Fibroblast of skin of left quadriceps (primary cell): ENCODE results near the gene CFLAR.
A peak's percentile ranks its signal among the peaks of the same experiment; 100 is the strongest.
"Not testable (repeated sequence)": the region's sequence is repeated elsewhere in the genome, so short reads cannot be mapped to it uniquely, and the experiment has no call there.

ENCODE experiments used
- DNase-seq, 2 experiments: peaks; one replicate each; pipeline ENCODE4 v3.0.0-alpha.2; 2013; ENCODE audit warnings: low read depth in 2 of 2

Gene CFLAR

DNA sequence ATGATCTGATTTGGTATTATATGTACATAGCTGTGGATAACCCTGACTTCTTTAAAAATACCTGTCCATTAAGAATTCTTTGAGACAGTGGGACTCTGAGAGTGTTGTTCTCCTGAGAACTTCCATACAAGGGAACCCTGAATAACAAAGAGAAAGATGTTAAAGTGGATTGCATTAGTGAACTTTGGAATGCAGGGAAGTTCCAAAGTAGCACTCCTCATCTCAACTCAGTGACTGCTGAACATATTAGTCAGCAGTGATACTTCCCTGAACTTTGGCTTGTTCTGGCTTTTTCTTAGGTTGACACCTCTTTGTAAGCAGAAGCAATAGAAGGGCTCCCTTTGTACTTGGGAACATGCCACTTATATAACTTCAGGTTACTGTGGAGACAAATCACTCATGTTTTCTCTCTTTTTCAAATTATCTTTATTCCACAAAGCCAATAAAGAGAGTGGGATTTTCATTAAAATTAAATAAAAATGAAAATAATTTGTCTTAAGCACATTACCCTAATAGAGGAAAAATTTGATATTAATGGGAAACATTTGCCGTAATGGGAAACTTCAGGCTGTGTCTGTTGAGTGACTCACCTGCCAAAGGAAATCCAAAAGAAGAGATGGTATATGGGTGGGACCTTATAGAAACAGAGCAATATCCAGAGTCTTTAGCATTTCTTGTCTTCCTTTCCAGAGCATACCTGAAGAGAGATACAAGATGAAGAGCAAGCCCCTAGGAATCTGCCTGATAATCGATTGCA, 33.3 kb downstream of the CFLAR start:
- DNase-seq, result peak; percentile 65 to 66

DNA sequence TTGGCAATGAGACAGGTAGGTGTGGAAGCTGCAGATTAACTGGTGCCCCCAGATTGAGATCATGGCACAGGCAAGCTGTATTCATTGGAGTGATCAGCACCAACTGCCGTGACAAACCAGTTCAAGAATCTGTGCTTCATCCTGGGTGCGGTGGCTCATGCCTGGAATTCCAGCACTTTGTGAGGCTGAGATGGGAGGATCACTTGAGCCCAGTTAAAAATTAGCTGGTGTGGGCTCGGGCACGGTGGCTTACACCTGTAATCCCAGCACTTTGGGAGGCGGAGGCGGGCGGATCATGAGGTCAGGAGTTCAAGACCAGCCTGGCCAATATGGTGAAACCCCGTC, 33.8 kb downstream of the CFLAR start:
- DNase-seq, result not testable (repeated sequence)

DNA sequence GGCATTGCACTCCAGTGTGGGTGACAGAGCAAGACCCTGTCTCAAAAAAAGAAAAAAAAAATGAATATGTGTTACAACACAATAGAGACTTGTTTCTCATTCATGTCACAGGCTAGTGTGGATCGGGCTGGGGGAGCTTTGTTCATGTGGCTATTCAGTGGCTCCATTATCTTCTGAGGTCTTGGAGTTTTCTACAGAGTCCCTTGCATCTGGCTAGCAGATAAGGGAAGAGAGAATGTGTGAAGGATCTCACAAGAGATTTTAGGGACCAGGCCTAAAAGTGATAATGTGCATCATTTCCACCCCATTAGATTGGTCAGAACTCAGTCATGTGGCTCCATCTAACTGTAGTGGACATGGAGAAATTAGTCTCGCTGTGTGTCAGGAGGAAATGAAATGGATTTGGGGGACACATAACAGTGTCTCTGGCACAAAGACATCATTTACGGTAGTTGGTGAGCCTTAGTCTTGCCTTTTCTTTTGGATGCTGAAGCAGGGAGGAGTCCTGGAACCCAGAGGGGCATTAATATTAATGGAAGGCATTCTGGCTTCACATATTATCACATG, 34.6 kb downstream of the CFLAR start:
- DNase-seq, result no peak

DNA sequence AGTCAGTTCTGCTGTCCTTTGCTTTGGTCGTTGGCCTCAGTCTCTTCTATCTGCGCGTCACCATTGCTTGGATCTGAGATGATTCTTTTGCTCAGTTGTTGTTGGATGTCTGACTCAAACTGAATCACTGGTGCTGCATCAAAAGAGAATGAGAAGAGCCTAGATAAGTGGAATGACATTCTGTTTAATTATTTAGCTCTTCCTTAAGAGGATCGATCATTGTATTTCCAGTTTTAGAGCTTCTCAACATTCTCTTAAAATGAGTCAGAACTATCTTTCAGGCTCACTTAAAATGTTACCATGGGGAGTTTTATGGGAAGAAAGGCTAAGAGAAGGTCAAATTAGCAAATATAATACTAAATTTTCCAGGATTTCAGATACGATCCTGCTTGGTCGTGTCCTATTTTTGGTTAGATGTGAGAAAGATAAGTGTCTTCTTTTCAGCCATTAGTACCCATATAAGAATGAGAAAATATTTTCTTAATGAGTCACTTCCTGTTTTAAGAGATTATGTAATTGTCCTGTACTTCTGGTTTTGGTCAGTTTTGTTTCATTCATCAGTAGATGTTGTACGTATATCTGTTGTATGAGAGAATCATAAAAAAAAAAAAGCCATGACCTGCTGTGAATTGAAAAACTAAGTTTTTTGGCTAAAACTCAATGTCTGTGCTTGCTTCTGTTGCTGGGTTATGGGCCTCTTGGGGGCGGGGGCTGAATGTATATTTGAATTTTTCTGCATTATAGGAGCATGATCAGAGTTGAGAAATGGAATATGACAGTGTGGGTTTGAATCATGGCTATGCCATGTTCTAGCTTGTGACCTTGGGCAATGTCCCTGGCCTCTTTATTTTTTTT, 35.4 kb downstream of the CFLAR start:
- peak; percentile 77 to 79 for DNase-seq

DNA sequence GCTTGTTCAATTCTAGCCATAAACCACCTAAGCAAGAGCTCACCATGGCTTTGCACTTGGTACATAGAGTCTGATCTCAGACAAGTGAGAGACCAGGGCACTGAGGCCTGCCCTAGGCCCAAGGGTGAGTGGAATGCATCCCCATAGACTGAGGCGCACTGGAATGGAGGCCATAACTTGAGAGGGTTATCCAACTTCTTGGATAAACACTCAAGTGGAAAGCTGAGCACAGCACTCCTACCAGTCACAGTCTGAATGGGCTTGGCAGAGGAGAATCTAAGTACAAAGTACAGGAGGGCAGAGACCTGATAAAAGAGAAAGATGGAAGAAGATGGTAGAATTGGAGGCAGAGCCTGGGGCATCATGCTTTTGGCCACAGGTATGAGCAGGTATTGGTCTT, 36.6 kb downstream of the CFLAR start:
- DNase-seq, result no peak

DNA sequence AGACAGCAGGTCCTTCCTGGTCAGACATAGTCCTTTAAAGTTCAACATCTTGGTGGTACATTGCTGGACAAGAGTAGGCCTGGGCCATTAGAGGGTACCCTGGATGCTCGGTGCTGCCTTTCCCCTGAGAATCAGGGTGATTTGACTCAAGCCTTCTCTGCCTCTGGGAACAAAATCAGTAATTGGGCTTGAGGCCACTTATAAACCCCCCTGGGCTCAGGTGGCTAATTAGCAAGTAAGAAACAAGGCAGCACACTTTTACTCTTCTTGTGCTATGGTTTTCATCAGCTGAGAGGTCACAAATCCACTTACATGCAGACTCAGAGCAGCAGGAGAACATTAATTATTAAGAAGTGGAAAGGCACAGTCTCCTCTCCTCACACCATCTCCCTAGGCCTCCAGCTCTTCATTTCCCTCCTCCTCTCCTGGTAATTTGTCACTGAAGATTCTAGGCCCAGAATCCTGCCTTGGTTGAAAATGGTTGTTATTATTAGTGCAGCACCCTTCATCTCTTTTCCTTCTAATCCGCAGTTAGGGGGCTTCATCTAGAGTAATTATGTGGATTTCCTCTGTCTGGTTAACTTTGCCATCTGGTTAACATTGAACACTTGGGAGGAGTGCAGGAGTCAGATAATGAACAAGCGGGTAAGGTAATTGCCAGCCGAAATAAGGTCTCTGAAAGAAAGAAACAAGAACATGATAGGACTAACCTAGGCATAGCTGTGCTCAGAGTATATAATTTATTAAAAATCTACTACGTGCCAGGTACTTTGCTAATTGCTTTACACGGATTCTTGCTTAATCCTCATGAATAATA, 37.2 kb downstream of the CFLAR start:
- DNase-seq, result no peak

DNA sequence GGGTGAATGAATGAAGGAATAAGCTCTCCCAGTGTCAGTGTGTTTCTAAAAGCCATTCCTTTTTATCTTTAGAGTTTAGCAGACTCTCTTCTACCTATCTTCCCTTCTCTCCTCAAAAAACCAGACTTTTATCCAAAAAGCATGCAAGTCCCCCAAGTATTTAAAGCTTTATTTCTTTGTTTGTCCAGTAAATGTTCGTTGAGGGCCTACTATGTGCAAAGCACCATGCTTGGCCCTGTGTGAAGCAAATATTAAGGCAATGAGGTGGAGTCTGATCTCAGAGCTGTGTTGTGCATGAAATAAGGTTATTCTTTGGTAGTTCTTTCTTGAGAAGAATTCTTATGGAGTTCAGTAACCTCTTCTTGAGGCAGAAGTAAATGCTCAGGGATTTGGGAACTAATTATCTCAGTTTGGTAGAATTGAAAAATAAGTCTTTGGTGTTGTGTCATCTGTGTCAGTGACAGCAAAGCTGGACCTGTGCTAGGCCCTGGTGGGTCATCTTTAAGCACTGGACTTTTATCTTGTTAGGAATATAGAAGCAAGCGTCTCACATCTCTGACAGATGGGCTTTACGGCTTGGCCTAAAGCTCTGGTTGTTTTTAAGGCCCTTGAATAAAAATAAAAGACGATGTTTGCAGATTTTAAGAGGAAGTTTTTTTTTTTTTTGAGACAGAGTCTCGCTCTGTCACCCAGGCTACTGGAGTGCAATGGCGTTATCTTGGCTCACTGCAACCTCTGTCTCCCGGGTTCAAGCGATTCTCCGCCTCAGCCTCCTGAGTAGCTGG, 38.8 kb downstream of the CFLAR start:
- DNase-seq, result no peak

DNA sequence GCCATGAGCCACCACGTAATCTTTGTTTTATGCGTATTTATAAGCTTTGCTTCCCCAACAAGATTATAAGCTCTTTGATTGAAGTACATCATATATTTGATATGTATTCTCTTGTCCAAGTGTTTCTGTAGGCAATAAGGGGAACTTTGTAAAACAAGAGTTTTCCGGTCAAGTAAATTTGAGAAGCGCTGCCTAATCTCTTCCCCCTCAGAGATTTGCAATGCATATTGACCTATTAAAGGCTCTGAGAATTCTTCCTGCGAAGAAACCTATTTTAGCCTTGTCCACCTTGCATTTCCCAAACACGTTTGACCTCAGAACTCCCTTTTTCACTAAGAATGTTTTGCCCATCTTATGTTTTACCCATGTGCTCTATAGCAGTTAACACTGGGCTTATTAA, 40.1 kb downstream of the CFLAR start:
- no peak for DNase-seq

DNA sequence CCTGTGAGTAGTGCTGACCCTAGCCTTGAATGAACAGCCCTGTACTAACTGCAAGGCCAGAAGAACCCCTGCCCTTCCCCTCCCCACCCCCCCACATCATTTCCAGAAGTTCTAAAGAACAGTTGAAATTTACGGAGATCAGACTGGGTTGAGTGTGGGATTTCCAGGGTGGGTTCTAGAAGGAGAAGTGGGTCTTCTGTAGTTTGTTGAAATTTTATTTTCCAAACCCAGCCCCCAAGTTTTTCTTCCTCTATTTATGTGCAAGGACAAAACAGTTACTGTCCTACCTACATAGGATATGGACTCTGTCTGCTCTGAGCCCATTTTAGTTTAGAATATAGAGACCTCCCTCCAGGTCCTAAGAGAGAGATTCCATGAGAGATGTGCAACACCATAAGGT, 40.7 kb downstream of the CFLAR start:
- no peak for DNase-seq

DNA sequence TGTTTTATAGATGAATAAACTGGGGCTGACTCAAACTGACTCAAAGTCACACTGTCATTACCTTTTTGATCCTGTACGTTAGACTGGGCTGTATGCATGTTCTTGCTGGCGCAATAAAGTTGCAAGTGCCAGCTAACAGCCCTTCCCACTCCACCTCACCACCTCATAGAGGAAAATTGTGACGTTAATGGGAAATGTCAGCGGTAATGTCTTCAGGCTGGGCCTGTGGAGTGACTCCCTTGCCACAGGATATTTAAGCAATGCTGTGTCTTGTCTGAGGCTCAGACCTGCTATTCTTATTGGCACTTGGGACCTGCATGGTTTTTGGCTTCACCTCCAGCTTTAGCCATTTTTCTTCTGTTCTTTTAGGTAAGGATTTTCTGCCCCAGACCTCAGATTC, 41.7 kb downstream of the CFLAR start:
- no peak for DNase-seq

DNA sequence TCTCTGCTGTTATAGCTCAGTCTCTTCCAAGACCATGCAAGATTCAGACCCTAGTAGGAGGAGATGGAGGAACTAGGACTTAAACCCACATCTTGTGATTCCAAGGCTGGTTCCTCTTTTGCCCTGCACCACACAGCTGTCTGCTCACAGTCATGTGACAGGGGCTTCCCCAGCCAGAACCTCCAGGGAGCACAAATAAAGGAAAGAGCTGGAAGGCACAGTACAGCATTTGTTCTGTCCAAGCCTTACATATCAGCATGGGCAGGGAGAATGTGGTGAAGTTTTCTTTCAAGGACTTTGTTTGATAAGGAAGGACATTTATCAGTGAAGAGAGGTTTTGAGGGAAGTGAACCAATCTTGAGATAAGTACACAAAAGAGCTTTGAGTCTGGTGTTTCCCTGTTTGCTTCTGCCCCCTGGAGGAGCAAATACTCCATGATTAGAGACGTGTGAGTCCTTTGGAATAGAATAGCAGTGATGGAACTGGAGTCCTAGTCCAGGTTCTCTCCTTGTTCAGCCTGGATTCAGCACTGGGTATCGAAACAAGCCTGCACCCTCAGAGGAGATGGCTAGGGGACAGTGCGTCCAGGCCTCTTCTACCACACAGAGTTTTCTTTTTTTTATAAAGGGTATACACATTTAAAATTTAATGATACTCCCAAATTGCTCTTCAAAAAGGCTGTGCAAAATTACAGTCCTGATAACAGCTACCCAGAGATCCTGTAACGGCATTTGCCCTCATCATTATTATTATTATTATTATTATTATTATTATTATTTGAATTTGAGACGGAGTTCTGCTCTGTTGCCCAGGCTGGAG, 42.4 kb downstream of the CFLAR start:
- DNase-seq, result peak; percentile 60 to 62

DNA sequence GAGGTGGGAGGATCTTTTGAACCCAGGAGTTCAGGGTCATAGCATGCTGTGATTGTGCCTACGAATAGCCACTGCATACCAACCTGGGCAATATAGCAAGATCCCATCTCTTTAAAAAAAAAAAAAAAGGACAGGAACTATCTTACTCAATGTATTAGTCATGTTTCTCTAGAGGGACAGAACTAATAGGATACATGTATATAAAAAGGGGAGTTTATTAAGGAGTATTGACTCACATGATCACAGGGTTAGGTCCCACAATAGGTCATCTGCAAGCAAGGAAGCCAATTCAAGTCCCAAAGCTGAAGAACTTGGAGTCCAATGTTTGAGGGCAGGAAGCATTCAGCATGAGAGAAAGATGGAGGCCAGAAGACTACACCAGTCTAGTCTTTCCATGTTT, 48.2 kb downstream of the CFLAR start:
- no peak for DNase-seq

DNA sequence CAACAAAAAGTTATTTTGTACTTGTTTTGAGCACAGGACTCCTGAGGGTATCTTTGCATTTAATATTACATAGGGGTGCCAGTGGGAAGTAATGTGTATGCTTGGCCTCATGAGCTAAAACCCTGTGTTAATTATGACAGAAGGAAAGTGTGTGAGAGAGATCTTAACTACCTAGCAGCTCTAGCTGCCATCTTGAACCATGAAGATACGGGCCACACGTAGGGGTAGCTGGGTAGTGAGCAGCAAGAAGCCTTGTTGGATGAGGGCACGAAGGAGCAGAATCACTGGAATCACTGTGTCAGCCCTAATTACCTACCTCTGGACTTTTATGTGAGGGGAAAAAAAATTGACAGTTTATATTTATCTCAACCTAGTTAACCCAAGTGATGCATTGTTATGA, 51.6 kb downstream of the CFLAR start:
- DNase-seq, result no peak

DNA sequence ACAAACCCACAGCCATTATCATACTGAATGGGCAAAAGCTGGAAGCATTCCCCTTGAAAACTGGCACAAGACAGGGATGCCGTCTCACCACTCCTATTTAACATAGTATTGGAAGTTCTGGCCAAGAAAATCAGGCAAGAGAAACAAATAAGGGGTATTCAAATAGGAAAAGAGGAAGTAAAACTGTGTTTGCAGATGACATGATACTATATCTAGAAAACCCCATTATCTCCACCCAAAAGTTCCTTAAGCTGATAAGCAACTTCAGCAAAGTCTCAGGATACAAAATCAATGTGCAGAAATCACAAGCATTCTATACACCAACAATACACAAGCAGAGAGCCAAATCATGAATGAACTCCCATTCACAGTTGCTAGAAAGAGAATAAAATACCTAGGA, 52.5 kb downstream of the CFLAR start:
- DNase-seq, result not testable (repeated sequence)

DNA sequence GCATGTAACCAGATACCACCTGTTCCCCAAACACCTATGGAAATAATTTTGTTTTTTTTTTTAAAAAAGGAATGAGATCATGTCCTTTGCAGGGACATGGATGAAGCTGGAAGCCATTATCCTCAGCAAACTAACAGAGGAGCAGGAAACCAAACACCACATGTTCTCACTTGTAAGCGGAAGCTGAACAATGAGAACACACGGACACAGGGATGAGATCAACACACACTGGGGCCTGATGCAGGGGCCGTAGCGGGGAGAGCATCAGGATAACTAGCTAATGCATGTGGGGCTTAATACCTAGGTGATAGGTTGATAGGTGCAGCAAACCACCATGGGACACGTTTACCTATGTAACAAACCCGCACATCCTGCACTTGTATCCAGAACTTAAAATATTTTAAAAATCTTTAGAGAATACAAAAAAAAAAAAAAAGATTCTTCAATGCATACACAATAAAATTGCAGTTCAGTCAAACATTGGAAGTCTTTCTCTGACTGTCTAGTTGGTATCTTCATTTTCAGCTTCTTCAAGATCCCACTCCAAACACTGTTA, 55.4 kb downstream of the CFLAR start:
- DNase-seq, result no peak

DNA sequence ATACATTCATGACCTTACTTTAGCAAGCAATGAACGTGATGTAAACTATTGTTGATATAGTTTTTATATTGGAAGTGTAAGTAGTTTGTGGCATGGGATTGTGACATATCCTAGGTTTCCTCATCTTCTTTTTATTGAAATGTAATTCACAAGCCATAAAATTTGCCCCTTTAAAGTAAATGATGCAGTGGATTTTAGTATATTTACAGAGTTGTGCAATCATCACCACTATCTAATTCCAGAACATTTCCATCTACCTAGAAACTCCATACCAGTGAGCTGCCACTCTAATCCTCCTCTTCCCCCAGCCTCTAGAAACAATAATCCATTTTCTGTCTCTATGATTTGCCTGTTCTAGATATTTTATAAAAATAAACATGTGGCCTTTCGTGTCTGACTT, 56.3 kb downstream of the CFLAR start:
- no peak for DNase-seq

DNA sequence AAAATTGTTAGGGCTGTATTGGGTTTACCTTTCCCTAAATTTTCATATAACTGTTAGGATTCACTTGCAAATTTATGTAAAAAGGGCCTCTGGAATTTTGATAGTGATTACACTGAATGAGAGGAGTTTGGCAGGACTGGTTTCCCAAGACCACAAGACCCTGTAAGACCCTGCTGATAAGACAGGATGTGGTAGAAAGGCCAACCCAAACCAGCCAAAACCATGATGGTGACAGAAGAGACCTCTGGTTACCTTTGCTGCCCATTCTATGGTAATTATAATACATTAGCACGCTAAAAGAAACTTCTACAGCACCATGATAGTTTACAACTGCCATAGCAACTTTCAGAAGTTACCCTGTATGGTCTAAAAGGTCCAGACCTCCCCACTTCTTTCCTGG, 58.7 kb downstream of the CFLAR start:
- DNase-seq, result no peak

DNA sequence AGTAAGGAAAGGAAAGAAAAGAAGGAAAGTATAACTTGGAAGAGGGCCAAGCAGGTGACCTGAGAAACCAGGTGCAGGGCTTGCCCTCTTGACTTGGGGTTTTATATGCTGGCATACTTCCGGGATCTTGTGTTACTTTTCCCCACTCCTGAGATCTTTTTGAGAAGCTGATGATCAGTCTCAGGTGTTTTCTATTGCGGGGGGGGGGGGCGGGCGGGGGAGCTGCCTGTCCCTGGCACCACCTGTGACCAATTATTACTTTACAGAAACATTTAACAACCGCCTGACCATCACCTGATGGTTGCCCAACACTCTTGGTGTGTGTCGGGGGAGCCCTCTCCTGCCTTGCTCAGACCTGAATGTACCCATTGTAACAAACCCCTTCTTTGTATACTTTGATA, 60.1 kb downstream of the CFLAR start:
- DNase-seq, result no peak

DNA sequence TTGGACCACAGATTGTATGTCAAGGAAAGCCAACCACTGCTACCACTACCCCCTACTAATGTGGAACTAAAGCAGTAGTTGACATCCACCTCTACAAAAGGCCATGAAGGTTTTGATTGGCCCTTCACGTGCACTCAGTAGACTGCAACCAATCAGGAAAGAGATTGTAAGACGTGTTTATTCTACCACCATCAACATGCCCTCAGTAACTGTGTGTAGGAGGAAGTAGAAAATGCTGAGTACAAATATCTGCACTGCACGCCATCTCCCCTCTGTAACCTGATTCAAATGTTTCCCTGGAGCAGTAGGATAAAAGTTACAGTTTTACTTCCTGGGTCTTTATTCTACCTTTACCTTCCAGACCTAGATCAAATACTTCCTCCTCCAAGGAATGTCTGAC, 64.0 kb downstream of the CFLAR start:
- no peak for DNase-seq
